K562 (cell line): ENCODE measurements around the gene IMPACT. TPM values are rescaled to one million over a fixed set of nuclear protein-coding genes. Genes with fewer than 3 reads are reported as not detected.

Source experiments
- ATAC-seq: fragments of 200-7000 bp; cut with Tn5 transposase; 3 replicates; pipeline ENCODE4 v1.9.1; 2020; ENCODE audit warnings: moderate library complexity
- BruUV-seq: library from RNA; stranded (reverse); fragments of 400-500 nt; replicated peaks from 2 replicates; lab custom pipeline; 2021; lab: Mats Ljungman, UMichigan
- CTCF ChIA-PET: fragments of 300-600 bp; formaldehyde crosslinking; extraction: SDS; loops from one replicate; lab custom pipeline; 2021; ENCODE audit warnings: low intra/inter-chr PET ratio; lab: Yijun Ruan, JAX
- POLR2A ChIA-PET: fragments of 300-600, 350-650 bp; sonication (Branson Sonifier 250); formaldehyde crosslinking; extraction: SDS; loops from one replicate; lab custom pipeline; 2021; ENCODE audit warnings: antibody characterized with exemption, inconsistent platforms; lab: Yijun Ruan, JAX
- DNase-seq, 4 experiments: peaks; one replicate each; pipeline versions ENCODE4 v3.0.0 to v3.0.0-alpha.2; 2011 to 2018; ENCODE audit warnings: low spot score in 3 of 4, mixed read lengths in 3 of 4; ENCODE audit errors: extremely low read depth in 1 of 4
- FAIRE-seq: peaks from 2 replicates; lab custom pipeline; 2011; peaks lifted over from hg19 to GRCh38; lab: Jason Lieb, UNC
- H2AFZ ChIP-seq: 2 replicates; pipeline ENCODE4 v1.6.0; 2011; ENCODE audit warnings: low read depth, low read length, control low read depth, inconsistent platforms
- H3K27ac ChIP-seq: fragments of 200-600 bp; 3 replicates; pipeline ENCODE4 v1.8.0; 2011; ENCODE audit warnings: low read depth, mild to moderate bottlenecking, control low read depth, inconsistent platforms, low read length, moderate library complexity, mixed read lengths; ENCODE audit errors: extremely low read depth
- H3K27me3 ChIP-seq, 2 experiments: fragments of 300-600 bp in 1 of 2; 2 replicates in 1 of 2; 3 replicates in 1 of 2; pipeline versions ENCODE4 v1.6.0 to v1.8.0; 2011; ENCODE audit warnings: inconsistent platforms in 2 of 2, low read length in 2 of 2, mild to moderate bottlenecking in 1 of 2, mixed read lengths in 1 of 2, moderate library complexity in 1 of 2; ENCODE audit not compliant: control insufficient read depth in 2 of 2, insufficient read depth in 2 of 2
- H3K36me3 ChIP-seq: fragments of 300-600 bp; 3 replicates; pipeline ENCODE4 v1.8.0; 2011; ENCODE audit warnings: mild to moderate bottlenecking, low read length, inconsistent platforms; ENCODE audit not compliant: control insufficient read depth, insufficient read depth
- H3K4me1 ChIP-seq, 2 experiments: fragments of 200-600 bp in 1 of 2; replicated peaks in 1 of 2; 2 replicates in 1 of 2; 3 replicates in 1 of 2; pipeline versions ENCODE4 v1.5.1 to v1.8.0; 2011; ENCODE audit warnings: inconsistent platforms in 2 of 2, low read length in 2 of 2, mild to moderate bottlenecking in 1 of 2, mixed read lengths in 1 of 2, moderate library complexity in 1 of 2; ENCODE audit not compliant: control insufficient read depth in 2 of 2, insufficient read depth in 2 of 2
- H3K4me2 ChIP-seq: 2 replicates; pipeline ENCODE4 v1.6.1; 2011; ENCODE audit warnings: low read length, control low read depth, inconsistent platforms, mixed read lengths; ENCODE audit not compliant: insufficient read depth
- H3K4me3 ChIP-seq: fragments of 200-600 bp; sonication (generic), shearing (Covaris generic); 2 replicates; pipeline ENCODE4 v1.5.1; 2016; ENCODE audit warnings: control low read depth, inconsistent platforms
- H3K79me2 ChIP-seq: fragments of 200-600 bp; 3 replicates; pipeline ENCODE4 v1.8.0; 2011; ENCODE audit warnings: low read length, inconsistent platforms; ENCODE audit not compliant: control insufficient read depth, insufficient read depth
- H3K9ac ChIP-seq, 2 experiments: 2 replicates each; pipeline versions ENCODE4 v1.6.0 to v1.6.1; 2011; ENCODE audit warnings: low read depth in 2 of 2, low read length in 2 of 2, control low read depth in 1 of 2, inconsistent platforms in 1 of 2, mild to moderate bottlenecking in 1 of 2, mixed read lengths in 1 of 2; ENCODE audit not compliant: insufficient read depth in 1 of 2
- H3K9me1 ChIP-seq: one replicate; pipeline ENCODE4 v1.6.0; 2011; ENCODE audit warnings: inconsistent platforms, mild to moderate bottlenecking, low read length, moderate library complexity; ENCODE audit not compliant: control insufficient read depth, insufficient read depth
- H3K9me3 ChIP-seq: replicated peaks from 2 replicates; pipeline ENCODE4 v1.5.1; 2011; ENCODE audit warnings: low read depth, low read length, inconsistent platforms; ENCODE audit not compliant: control insufficient read depth, insufficient read depth
- H4K20me1 ChIP-seq: replicated peaks from 2 replicates; pipeline ENCODE4 v1.6.1; 2011; ENCODE audit warnings: low read length, inconsistent platforms, mixed read lengths; ENCODE audit not compliant: control insufficient read depth, insufficient read depth
- BCL6 ChIP-seq: fragments of 250-450 bp; sonication (Bioruptor Pico); IDR thresholded peaks from 2 replicates; pipeline ENCODE4 v1.4.0; 2020
- E2F3 ChIP-seq: fragments of 250-450 bp; sonication (Bioruptor Pico); IDR thresholded peaks from 2 replicates; pipeline ENCODE4 v1.4.0; 2020; ENCODE audit warnings: mild to moderate bottlenecking
- EP300 ChIP-seq: IDR thresholded peaks from 2 replicates; pipeline ENCODE4 v1.6.1; 2012; ENCODE audit warnings: low read length, improper control_type of control experiment
- MBD2 ChIP-seq: sonication (generic); IDR thresholded peaks from 2 replicates; pipeline ENCODE4 v1.6.1; 2016; ENCODE audit warnings: low read depth, borderline replicate concordance
- MED1 ChIP-seq: sonication (generic); formaldehyde crosslinking; IDR thresholded peaks from 2 replicates; pipeline ENCODE4 v1.8.1; 2023; ENCODE audit warnings: missing genetic modification reagents, borderline replicate concordance
- MEF2D ChIP-seq: conservative IDR thresholded peaks from 2 replicates; pipeline ENCODE4 v1.6.1; 2016; ENCODE audit warnings: low read depth, missing genetic modification characterization, missing compliant biosample characterization
- SMARCC2 ChIP-seq: fragments of 450-650 bp; IDR thresholded peaks from 2 replicates; pipeline ENCODE4 v1.6.1; 2017; ENCODE audit warnings: antibody characterized with exemption, moderate library complexity, mild to moderate bottlenecking, low read depth
- TEAD1 ChIP-seq, 2 experiments: fragments of 450-650 bp in 1 of 2; sonication (generic) in 1 of 2; formaldehyde crosslinking; IDR thresholded peaks; 2 replicates each; pipeline versions ENCODE4 v1.4.0 to v1.8.0; 2020 to 2022; ENCODE audit warnings: mild to moderate bottlenecking in 2 of 2, missing genetic modification reagents in 1 of 2
- WGBS: fragments of 100-300 bp; shearing (Covaris generic); methylation state at CpG from one replicate; pipeline ENCODE4 v1.1.6; 2016; ENCODE audit warnings: low coverage, mixed read lengths; ENCODE audit not compliant: insufficient coverage; ENCODE audit errors: missing lambda C conversion rate; 5-methylcytosine and 5-hydroxymethylcytosine counted together
- in situ Hi-C: fragments of 300-500 bp; cut with MboI; formaldehyde crosslinking; loops from 4 replicates; pipeline ENCODE4 v1.15.0; 2018; ENCODE audit warnings: inconsistent platforms, mixed read lengths
- intact Hi-C: fragments of 100-400 bp; cut with micrococcal nuclease; formaldehyde crosslinking; loops from 2 replicates; pipeline ENCODE4 v1.14.2; 2022
- polyA plus RNA-seq, 8 experiments: library from polyadenylated mRNA; depleted of rRNA in 4 of 8; stranded (reverse) in 5 of 8; unstranded in 3 of 8; fragments of >200 nt; fragmentation: Nextera tagmentation in 2 of 8; fragmentation: Illumina TruSeq in 1 of 8; extraction: Ambion mirVana in 2 of 8; extraction: Trizol in 1 of 8; gene quantifications; 2 replicates each; pipeline versions ENCODE4 v1.2.1 to v1.2.3, GENCODE V29; 2011 to 2014; ENCODE audit warnings: inconsistent platforms in 1 of 8, missing spikeins in 1 of 8
- total RNA-seq, 7 experiments: library from RNA; depleted of rRNA in 6 of 7; stranded (reverse); fragments of >200 nt in 6 of 7; fragmentation: Illumina TruSeq in 2 of 7; extraction: Trizol in 2 of 7; gene quantifications; 2 replicates each; pipeline versions ENCODE4 v1.2.1 to v1.2.3, GENCODE V29; 2011 to 2021; ENCODE audit warnings: low replicate concordance in 1 of 7
- TF ChIP-seq, protein P1 (sequence below): conservative IDR thresholded peaks from 2 replicates; pipeline ENCODE4 v1.6.1; 2011; ENCODE audit warnings: low read depth, mild to moderate bottlenecking, low read length; ENCODE audit not compliant: control insufficient read depth
- TF ChIP-seq, protein P2 (sequence below): fragments of 450-650 bp; formaldehyde crosslinking; IDR thresholded peaks from 2 replicates; pipeline ENCODE4 v1.4.0; 2020; ENCODE audit warnings: mild to moderate bottlenecking
- TF ChIP-seq, protein P3 (sequence below): sonication (generic); IDR thresholded peaks from 2 replicates; pipeline ENCODE4 v1.6.1; 2016
- TF ChIP-seq, protein P4 (sequence below): fragments of 250-450 bp; sonication (Bioruptor Pico); IDR thresholded peaks from 2 replicates; pipeline ENCODE4 v1.4.0; 2020; ENCODE audit warnings: mild to moderate bottlenecking, moderate library complexity
- TF ChIP-seq, protein P5 (sequence below): fragments of 150-350 bp; conservative IDR thresholded peaks from 2 replicates; pipeline ENCODE4 v1.6.1; 2014; ENCODE audit warnings: low read length

Gene IMPACT
- total and polyA plus RNA-seq, 9 of the 15 experiments (the other 6 are each of a cell fraction or from before 2014, with no cell fraction given) = 4.7 to 7.6 (median 5.8) TPM

DNA sequence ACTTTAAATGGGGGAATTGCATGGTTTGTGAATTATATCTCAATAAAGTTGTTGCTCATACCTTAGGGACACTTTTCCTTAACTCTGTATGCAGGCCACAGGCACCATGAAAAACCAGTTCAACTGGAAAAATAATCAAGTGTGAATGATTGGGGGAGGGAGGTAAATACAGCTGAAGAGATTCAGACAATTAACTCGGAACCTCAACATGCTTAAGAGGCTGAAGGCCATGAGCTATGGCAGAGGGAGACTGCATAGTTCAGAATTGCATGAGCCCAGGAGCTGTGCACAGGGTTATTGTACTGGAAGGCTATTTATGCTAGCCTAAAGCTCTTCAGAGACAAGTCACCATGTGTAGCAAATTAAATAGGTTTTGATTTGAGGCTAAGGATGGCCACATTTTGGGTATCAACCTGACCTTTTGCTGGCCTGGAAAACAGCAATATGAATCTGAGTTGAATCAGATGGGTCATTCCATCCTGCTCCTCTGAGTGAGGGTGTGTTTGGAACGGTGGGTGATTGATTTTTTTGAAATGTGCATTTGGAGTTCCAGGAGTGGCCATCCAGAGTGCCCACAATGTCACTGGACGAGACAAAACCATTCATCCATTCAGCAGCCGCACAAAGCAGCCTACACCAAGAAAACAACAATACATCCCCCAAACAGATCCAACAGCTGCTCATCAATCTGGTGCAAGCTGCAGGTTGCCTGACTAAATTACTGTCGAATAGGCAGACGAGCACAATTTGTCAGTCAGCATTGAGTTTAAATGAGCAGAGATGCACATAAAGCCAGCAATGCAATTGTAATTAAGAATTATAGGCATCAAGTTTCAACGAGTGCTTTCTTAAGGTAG, 76.4 kb downstream of the IMPACT start:
- ChIA-PET CTCF (no interaction called here), POLR2A (interaction anchor here (1.4 kb wide), 1 partner anchor 14 kb away, joined by 3 read pairs; no protein-coding TSS in a partner anchor)
- H3K27me3 ChIP-seq = peaks cover 0 to 7% of the 10 kb centered on the region in 2 experiments; a peak in 2 of 5 replicates
- no peak overlapping the region for H2AFZ ChIP-seq
- H4K20me1 ChIP-seq = no peaks in the 10 kb centered on the region
- no peak for DNase-seq
- in situ Hi-C loops (no loop called here), intact Hi-C loops (no loop called here)
- no TSS peak for BruUV-seq
- no peak overlapping the region for H3K4me3 ChIP-seq
- FAIRE-seq = no peak
- H3K79me2 ChIP-seq = no peaks in the 10 kb centered on the region
- no peaks in the 10 kb centered on the region for H3K4me1 ChIP-seq
- H3K27ac ChIP-seq = no peak overlapping the region
- no peaks in the 10 kb centered on the region for H3K36me3 ChIP-seq
- no peak overlapping the region for H3K9ac ChIP-seq
- no peak for ATAC-seq
- H3K9me1 ChIP-seq = no peaks in the 10 kb centered on the region
- under 1% methylated on average over 7 of the region's 7 CpGs for WGBS
- H3K4me2 ChIP-seq = no peak overlapping the region
- no peaks in the 10 kb centered on the region for H3K9me3 ChIP-seq
- TF ChIP-seq E2F3 (CRISPR knock-in tag) = no peak
- TF ChIP-seq, protein P1, sequence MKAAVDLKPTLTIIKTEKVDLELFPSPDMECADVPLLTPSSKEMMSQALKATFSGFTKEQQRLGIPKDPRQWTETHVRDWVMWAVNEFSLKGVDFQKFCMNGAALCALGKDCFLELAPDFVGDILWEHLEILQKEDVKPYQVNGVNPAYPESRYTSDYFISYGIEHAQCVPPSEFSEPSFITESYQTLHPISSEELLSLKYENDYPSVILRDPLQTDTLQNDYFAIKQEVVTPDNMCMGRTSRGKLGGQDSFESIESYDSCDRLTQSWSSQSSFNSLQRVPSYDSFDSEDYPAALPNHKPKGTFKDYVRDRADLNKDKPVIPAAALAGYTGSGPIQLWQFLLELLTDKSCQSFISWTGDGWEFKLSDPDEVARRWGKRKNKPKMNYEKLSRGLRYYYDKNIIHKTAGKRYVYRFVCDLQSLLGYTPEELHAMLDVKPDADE = no peak
- TF ChIP-seq MED1 = no peak
- no peak for TF ChIP-seq TEAD1 (CRISPR knock-in tag; IDR thresholded peaks at IDR 0.05)
- no peak for TF ChIP-seq BCL6 (CRISPR knock-in tag)
- TF ChIP-seq, protein P2, sequence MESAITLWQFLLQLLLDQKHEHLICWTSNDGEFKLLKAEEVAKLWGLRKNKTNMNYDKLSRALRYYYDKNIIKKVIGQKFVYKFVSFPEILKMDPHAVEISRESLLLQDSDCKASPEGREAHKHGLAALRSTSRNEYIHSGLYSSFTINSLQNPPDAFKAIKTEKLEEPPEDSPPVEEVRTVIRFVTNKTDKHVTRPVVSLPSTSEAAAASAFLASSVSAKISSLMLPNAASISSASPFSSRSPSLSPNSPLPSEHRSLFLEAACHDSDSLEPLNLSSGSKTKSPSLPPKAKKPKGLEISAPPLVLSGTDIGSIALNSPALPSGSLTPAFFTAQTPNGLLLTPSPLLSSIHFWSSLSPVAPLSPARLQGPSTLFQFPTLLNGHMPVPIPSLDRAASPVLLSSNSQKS = no peak
- TF ChIP-seq SMARCC2 = no peak
- TF ChIP-seq EP300 = no peak
- TF ChIP-seq, protein P3, sequence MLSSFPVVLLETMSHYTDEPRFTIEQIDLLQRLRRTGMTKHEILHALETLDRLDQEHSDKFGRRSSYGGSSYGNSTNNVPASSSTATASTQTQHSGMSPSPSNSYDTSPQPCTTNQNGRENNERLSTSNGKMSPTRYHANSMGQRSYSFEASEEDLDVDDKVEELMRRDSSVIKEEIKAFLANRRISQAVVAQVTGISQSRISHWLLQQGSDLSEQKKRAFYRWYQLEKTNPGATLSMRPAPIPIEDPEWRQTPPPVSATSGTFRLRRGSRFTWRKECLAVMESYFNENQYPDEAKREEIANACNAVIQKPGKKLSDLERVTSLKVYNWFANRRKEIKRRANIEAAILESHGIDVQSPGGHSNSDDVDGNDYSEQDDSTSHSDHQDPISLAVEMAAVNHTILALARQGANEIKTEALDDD = no peak
- no peak for TF ChIP-seq MEF2D
- TF ChIP-seq, protein P4, sequence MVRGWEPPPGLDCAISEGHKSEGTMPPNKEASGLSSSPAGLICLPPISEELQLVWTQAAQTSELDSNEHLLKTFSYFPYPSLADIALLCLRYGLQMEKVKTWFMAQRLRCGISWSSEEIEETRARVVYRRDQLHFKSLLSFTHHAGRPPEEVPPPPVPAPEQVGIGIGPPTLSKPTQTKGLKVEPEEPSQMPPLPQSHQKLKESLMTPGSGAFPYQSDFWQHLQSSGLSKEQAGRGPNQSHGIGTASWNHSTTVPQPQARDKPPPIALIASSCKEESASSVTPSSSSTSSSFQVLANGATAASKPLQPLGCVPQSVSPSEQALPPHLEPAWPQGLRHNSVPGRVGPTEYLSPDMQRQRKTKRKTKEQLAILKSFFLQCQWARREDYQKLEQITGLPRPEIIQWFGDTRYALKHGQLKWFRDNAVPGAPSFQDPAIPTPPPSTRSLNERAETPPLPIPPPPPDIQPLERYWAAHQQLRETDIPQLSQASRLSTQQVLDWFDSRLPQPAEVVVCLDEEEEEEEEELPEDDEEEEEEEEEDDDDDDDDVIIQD (CRISPR knock-in tag) = no peak
- TF ChIP-seq MBD2 = no peak
- TF ChIP-seq, protein P5, sequence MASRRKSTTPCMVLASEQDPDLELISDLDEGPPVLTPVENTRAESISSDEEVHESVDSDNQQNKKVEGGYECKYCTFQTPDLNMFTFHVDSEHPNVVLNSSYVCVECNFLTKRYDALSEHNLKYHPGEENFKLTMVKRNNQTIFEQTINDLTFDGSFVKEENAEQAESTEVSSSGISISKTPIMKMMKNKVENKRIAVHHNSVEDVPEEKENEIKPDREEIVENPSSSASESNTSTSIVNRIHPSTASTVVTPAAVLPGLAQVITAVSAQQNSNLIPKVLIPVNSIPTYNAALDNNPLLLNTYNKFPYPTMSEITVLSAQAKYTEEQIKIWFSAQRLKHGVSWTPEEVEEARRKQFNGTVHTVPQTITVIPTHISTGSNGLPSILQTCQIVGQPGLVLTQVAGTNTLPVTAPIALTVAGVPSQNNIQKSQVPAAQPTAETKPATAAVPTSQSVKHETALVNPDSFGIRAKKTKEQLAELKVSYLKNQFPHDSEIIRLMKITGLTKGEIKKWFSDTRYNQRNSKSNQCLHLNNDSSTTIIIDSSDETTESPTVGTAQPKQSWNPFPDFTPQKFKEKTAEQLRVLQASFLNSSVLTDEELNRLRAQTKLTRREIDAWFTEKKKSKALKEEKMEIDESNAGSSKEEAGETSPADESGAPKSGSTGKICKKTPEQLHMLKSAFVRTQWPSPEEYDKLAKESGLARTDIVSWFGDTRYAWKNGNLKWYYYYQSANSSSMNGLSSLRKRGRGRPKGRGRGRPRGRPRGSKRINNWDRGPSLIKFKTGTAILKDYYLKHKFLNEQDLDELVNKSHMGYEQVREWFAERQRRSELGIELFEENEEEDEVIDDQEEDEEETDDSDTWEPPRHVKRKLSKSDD = no peak
